GM12865 (cell line): ENCODE measurements around the gene RHOBTB3.

Experiments used
- DNase-seq: peaks from one replicate; pipeline ENCODE4 v3.0.0; 2010; ENCODE audit warnings: low read depth
- H3K4me3 ChIP-seq: 2 replicates; pipeline ENCODE4 v1.5.1; 2011; ENCODE audit warnings: mild to moderate bottlenecking, low read depth, low read length, control low read depth
- CTCF ChIP-seq: IDR thresholded peaks from 2 replicates; pipeline ENCODE4 v1.5.1; 2011; ENCODE audit warnings: low read length, control low read depth, low read depth, inconsistent platforms; ENCODE audit not compliant: insufficient read depth; ENCODE audit errors: missing control alignments

The RHOBTB3 gene

GRCh38 chr5:95823218-95823737, 92.1 kb downstream of the RHOBTB3 start:
- DNase-seq, result peak; percentile 45
- H3K4me3 ChIP-seq, result peak overlapping the region; percentile 63
- no peak for TF ChIP-seq CTCF

DNA sequence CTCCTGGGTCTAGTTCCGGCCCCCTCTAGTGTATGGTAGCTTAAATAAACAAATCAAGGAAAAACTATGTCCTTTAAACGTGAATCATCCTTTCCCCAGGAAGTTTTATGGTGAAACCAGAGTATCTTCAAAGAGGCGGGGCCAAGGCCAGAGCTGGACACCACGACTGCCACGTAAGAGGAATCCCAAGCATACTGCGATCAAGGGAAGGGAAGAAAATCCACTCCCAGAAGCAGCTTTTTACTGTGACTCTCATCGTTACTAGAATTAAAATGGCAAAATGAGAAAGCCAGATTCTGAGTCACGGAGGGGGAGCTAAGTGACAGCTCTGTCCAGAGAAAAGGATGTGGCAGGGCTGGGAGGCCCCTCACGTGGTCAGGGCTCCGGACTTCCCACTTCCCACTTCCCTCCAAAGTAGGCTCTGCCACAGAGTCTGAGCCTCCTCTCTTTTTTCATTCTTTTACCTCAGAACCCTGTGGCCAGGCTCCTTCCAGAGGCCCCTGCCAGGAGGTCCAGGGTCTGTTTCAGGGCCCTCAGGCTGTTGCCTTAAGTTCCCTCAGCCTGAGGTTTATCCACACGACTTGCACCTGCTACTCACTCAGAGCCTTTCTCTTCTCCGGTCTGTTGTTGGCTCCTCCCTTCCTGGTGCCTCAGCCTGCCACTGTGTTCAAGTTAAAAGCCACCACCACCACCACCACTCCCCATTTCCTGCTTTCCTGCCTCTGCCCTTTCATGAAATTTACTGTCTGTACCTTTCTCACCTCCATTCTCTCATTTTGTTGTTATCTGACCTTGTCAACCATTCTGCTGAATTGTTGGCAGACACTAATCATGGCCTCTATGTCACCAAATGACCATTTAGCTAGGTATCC, 92.8 kb downstream of the RHOBTB3 start:
- DNase-seq, result peak; percentile 85
- no peak for TF ChIP-seq CTCF
- H3K4me3 ChIP-seq, result peak overlapping the region; percentile 63

- no peak overlapping the region for H3K4me3 ChIP-seq
- no peak for DNase-seq
- no peak for TF ChIP-seq CTCF
Measured at GRCh38 chr5:95824747-95825146, 93.6 kb downstream of the RHOBTB3 start.

DNA sequence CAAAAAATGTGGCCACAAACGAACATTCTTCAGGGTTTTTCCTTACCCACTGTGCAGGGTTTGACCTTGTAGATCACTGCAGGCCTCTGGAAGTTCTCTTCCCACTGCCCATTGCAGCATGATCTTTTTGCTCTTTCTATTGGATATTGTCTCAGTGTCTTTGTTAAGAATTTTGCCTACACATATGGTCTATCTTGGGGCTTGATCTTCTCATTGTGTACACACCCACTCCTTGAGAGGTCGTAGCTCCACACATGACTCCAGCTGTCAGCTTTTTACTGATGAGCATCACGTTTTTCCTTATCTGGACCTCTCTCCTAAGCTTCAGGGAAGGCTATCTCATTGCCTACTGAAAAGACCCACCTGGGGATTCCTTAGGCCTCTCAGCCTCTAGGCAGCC, 94.4 kb downstream of the RHOBTB3 start:
- DNase-seq, result no peak

DNA sequence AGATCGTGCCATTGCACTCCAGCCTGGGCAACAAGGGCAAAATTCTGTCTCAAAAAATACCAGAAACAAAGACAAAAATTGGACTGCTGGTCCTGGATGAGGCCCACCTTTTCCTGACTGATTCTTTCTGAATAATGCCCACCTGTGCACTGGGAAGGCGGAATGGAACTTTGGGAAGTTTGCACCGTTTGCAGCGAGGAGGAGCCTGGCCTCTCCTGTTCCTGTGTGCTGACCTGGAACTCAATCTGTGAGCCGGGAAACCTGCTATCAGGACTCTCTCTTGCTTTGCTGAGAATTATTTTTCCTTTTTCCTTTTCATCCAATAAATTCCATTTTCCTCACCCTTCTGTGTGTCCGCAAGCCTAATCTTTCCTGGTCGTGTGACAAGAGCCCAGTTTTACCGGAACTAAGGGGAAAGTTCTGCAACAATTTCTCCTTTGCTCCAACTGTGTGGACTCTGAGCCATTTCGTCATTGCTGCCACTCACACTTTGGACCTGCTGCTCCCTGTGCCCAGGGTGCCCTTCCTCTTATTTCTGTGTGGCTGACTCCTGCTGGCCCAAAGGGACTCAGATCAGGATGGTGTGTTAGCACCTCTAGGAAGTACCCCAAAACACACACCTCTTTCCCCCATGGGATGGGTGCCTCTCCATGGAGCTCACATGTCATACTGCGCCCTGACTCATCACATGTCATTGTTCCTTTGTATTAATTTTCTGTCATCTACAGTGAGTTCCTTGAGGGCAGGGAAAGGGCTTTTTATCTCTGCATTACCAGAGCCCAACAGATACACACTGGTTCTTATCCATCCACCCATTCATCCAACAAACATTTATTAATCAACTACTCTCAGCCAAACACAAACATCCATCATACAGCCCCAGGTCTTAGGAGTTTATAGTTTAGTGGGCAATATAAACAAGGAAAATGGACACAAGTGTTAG, 96.1 kb downstream of the RHOBTB3 start:
- TF ChIP-seq CTCF, result no peak
- no peak for DNase-seq
- no peak overlapping the region for H3K4me3 ChIP-seq

More for the DNA sequence above, 94.4 kb downstream of the RHOBTB3 start:
- no peak overlapping the region for H3K4me3 ChIP-seq
- no peak for TF ChIP-seq CTCF

DNA sequence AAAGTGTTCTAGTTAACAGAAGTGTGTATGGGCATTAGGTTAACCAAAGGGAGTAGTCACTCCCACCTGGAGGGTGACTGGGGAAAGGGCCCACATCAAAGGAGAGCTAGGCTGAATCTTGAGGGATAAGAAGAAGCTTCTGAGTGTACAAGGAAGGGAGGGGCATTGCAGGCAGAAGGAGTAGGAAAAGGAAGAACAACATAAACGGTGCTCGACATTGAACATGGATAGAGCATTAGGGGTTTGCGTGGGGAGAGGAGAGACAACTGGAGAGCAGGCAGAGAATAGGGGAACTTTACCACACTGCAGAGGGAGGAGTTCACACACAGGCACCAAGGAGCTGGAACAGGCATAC, 96.7 kb downstream of the RHOBTB3 start:
- no peak overlapping the region for H3K4me3 ChIP-seq
- no peak for TF ChIP-seq CTCF

More for the DNA sequence above, 96.7 kb downstream of the RHOBTB3 start:
- DNase-seq, result no peak
